BE2C (cell line): ENCODE results near the gene SLC25A4.

Experiments used
- DNase-seq: peaks from one replicate; pipeline ENCODE4 v3.0.0-alpha.2; 2020
- H3K27me3 ChIP-seq: fragments of 250-450 bp; sonication (Bioruptor Pico); 2 replicates; pipeline ENCODE4 v1.5.1; 2020; ENCODE audit warnings: mild to moderate bottlenecking
- H3K36me3 ChIP-seq: fragments of 250-450 bp; sonication (Bioruptor Pico); 2 replicates; pipeline ENCODE4 v1.5.1; 2020; ENCODE audit warnings: mild to moderate bottlenecking
- H3K4me1 ChIP-seq: fragments of 250-450 bp; sonication (Bioruptor Pico); 2 replicates; pipeline ENCODE4 v1.5.1; 2020
- H3K4me3 ChIP-seq: 2 replicates; pipeline ENCODE4 v1.5.1; 2011; ENCODE audit warnings: low read depth, low read length
- H3K9me3 ChIP-seq: fragments of 250-450 bp; sonication (Bioruptor Pico); 2 replicates; pipeline ENCODE4 v1.5.1; 2020
- CTCF ChIP-seq: IDR thresholded peaks from 2 replicates; pipeline ENCODE4 v1.5.1; 2012; ENCODE audit warnings: mild to moderate bottlenecking, low read depth, low read length

The SLC25A4 gene

GRCh38 chr4:185109736-185110135, 33.3 kb upstream of the SLC25A4 start:
- DNase-seq = no peak
- Histone ChIP-seq H3K4me1 (peaks cover 10% of the 10 kb centered on the region), H3K36me3 (no peaks in the 10 kb centered on the region), H3K27me3 (no peaks in the 10 kb centered on the region), H3K4me3 (no peak overlapping the region), H3K9me3 (no peaks in the 10 kb centered on the region)
- TF ChIP-seq CTCF = no peak

GRCh38 chr4:185110375-185110823, 32.7 kb upstream of the SLC25A4 start:
- Histone ChIP-seq H3K4me3 (no peak overlapping the region), H3K4me1 (peaks cover 10% of the 10 kb centered on the region), H3K27me3 (no peaks in the 10 kb centered on the region), H3K36me3 (no peaks in the 10 kb centered on the region), H3K9me3 (no peaks in the 10 kb centered on the region)
- DNase-seq = no peak
- no peak for TF ChIP-seq CTCF

- DNase-seq = peak; percentile 24
These were observed 31.0 kb upstream of the SLC25A4 start for GRCh38 chr4:185112104-185112503.

GRCh38 chr4:185113340-185113739, 29.7 kb upstream of the SLC25A4 start:
- DNase-seq = no peak
- TF ChIP-seq CTCF = no peak
- Histone ChIP-seq H3K4me3 (no peak overlapping the region), H3K36me3 (no peaks in the 10 kb centered on the region), H3K27me3 (no peaks in the 10 kb centered on the region), H3K4me1 (peaks cover 17% of the 10 kb centered on the region), H3K9me3 (no peaks in the 10 kb centered on the region)

More at GRCh38 chr4:185112104-185112503, 31.0 kb upstream of the SLC25A4 start:
- H3K27me3 ChIP-seq = no peaks in the 10 kb centered on the region
- no peak for TF ChIP-seq CTCF
- no peaks in the 10 kb centered on the region for H3K36me3 ChIP-seq
- H3K9me3 ChIP-seq = no peaks in the 10 kb centered on the region
- H3K4me1 ChIP-seq = peaks cover 14% of the 10 kb centered on the region
- H3K4me3 ChIP-seq = no peak overlapping the region

- Histone ChIP-seq H3K9me3 (no peaks in the 10 kb centered on the region), H3K36me3 (no peaks in the 10 kb centered on the region), H3K27me3 (no peaks in the 10 kb centered on the region), H3K4me3 (peak overlapping the region; percentile 30; the same call in 1 of the 2 replicates), H3K4me1 (peaks cover 26% of the 10 kb centered on the region)
- no peak for TF ChIP-seq CTCF
- DNase-seq = peak; percentile 91
These were observed 27.2 kb upstream of the SLC25A4 start for GRCh38 chr4:185115827-185116232.

GRCh38 chr4:185117300-185117934, 25.6 kb upstream of the SLC25A4 start:
- no peak for DNase-seq
- no peaks in the 10 kb centered on the region for H3K36me3 ChIP-seq
- no peaks in the 10 kb centered on the region for H3K27me3 ChIP-seq
- H3K4me3 ChIP-seq = no peak overlapping the region
- no peak for TF ChIP-seq CTCF
- H3K9me3 ChIP-seq = no peaks in the 10 kb centered on the region
- H3K4me1 ChIP-seq = peaks cover 21% of the 10 kb centered on the region
